Stimulated activated CD8-positive, alpha-beta memory T cell treated with anti-CD3 and anti-CD28 coated beads, Interleukin-7, amount 100 ng/mL, for 4 hours (primary cell): ENCODE measurements around the gene HSPBP1.

Experiments used
- DNase-seq, 2 donors: peaks; one replicate each; pipeline ENCODE4 v3.0.0-alpha.2; 2020; ENCODE audit warnings: low read depth in 2 of 2

HSPBP1 gene

GRCh38 chr19:55216461-55217198 lies 63.3 kb downstream of the HSPBP1 start:
- no peak for DNase-seq

- no peak for DNase-seq
These were observed 66.4 kb downstream of the HSPBP1 start for GRCh38 chr19:55213547-55213946.

DNA sequence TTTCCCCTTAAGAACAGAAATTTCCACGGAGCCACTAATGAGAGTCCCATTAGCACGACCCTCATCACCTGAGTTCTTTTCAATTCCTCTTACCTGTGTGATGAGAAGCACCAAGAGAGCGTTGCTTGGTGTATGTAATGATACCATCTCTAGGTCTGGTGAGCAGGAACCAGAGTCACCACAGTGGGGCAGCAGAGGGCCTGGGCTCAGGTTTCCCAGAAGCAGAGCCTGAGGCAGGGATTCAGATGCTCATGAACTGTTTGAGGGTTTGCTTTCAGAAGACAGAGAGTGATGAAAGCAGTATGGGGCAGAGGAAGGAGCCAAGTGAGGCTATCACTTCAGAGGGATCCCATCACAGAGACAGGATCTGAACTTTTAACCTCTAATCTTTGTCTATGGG lies 67.5 kb downstream of the HSPBP1 start:
- no peak for DNase-seq
